ENCODE results near the gene ATP10A.

DNA sequence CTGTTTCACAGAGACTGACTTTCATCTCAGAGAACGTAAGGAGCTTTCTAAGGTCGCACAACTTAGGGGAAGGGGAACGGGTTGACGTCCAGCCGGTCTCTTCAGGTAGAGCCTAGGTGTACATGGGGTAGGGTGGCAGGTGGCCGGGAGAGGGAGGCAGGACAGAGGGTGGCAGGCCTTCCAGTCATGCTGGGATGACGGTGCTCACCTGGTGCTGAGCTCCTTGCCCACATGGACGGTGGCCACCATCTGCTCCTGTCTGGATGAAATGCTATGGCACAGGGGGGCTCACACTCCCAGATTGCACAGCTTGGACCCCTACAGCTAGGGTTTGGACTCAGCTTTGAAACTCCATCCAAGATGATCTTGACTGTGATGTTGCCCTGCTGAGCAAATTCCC is 144.5 kb downstream of the ATP10A start:
- TF ChIP-seq, protein P1, sequence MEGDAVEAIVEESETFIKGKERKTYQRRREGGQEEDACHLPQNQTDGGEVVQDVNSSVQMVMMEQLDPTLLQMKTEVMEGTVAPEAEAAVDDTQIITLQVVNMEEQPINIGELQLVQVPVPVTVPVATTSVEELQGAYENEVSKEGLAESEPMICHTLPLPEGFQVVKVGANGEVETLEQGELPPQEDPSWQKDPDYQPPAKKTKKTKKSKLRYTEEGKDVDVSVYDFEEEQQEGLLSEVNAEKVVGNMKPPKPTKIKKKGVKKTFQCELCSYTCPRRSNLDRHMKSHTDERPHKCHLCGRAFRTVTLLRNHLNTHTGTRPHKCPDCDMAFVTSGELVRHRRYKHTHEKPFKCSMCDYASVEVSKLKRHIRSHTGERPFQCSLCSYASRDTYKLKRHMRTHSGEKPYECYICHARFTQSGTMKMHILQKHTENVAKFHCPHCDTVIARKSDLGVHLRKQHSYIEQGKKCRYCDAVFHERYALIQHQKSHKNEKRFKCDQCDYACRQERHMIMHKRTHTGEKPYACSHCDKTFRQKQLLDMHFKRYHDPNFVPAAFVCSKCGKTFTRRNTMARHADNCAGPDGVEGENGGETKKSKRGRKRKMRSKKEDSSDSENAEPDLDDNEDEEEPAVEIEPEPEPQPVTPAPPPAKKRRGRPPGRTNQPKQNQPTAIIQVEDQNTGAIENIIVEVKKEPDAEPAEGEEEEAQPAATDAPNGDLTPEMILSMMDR (IDR thresholded peaks at IDR 0.05): no peak
- TF ChIP-seq YY1 (IDR thresholded peaks at IDR 0.05; ENCODE audit: low read depth) (no peak), FOXM1 (IDR thresholded peaks at IDR 0.05; ENCODE audit: low read depth) (no peak), EZH2phosphoT487 (IDR thresholded peaks at IDR 0.05; ENCODE audit: borderline replicate concordance, low read depth) (no peak), RXRA (IDR thresholded peaks at IDR 0.05; ENCODE audit: borderline replicate concordance, low read depth) (no peak), EP300 (IDR thresholded peaks at IDR 0.05; ENCODE audit: borderline replicate concordance in 1 of 2, low read depth in 1 of 2, low read length in 1 of 2) (no peak)
- TF ChIP-seq, protein P2, sequence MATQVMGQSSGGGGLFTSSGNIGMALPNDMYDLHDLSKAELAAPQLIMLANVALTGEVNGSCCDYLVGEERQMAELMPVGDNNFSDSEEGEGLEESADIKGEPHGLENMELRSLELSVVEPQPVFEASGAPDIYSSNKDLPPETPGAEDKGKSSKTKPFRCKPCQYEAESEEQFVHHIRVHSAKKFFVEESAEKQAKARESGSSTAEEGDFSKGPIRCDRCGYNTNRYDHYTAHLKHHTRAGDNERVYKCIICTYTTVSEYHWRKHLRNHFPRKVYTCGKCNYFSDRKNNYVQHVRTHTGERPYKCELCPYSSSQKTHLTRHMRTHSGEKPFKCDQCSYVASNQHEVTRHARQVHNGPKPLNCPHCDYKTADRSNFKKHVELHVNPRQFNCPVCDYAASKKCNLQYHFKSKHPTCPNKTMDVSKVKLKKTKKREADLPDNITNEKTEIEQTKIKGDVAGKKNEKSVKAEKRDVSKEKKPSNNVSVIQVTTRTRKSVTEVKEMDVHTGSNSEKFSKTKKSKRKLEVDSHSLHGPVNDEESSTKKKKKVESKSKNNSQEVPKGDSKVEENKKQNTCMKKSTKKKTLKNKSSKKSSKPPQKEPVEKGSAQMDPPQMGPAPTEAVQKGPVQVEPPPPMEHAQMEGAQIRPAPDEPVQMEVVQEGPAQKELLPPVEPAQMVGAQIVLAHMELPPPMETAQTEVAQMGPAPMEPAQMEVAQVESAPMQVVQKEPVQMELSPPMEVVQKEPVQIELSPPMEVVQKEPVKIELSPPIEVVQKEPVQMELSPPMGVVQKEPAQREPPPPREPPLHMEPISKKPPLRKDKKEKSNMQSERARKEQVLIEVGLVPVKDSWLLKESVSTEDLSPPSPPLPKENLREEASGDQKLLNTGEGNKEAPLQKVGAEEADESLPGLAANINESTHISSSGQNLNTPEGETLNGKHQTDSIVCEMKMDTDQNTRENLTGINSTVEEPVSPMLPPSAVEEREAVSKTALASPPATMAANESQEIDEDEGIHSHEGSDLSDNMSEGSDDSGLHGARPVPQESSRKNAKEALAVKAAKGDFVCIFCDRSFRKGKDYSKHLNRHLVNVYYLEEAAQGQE (IDR thresholded peaks at IDR 0.05; ENCODE audit: low read depth, low read length): no peak
- TF ChIP-seq, protein P3, sequence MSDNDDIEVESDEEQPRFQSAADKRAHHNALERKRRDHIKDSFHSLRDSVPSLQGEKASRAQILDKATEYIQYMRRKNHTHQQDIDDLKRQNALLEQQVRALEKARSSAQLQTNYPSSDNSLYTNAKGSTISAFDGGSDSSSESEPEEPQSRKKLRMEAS (IDR thresholded peaks at IDR 0.05; ENCODE audit: low read depth): no peak
